Fibroblast of lung (primary cell): Measurements from ENCODE around the gene TMPRSS3.

ENCODE experiments used
- EZH2 ChIP-seq: IDR thresholded peaks from 2 replicates; pipeline ENCODE4 v1.5.1; 2012; ENCODE audit warnings: low read length, control low read depth, mild to moderate bottlenecking; ENCODE audit errors: missing control alignments
- TF ChIP-seq, protein P1 (sequence below), 2 donors: IDR thresholded peaks in 1 of 2; conservative IDR thresholded peaks in 1 of 2; 1 replicate in 1 of 2; 2 replicates in 1 of 2; pipeline ENCODE4 v1.5.1; 2011 to 2012; ENCODE audit warnings: low read length in 2 of 2, control low read depth in 1 of 2, inconsistent platforms in 1 of 2, low read depth in 1 of 2, mild to moderate bottlenecking in 1 of 2

- no peak for TF ChIP-seq EZH2
- TF ChIP-seq, protein P1, sequence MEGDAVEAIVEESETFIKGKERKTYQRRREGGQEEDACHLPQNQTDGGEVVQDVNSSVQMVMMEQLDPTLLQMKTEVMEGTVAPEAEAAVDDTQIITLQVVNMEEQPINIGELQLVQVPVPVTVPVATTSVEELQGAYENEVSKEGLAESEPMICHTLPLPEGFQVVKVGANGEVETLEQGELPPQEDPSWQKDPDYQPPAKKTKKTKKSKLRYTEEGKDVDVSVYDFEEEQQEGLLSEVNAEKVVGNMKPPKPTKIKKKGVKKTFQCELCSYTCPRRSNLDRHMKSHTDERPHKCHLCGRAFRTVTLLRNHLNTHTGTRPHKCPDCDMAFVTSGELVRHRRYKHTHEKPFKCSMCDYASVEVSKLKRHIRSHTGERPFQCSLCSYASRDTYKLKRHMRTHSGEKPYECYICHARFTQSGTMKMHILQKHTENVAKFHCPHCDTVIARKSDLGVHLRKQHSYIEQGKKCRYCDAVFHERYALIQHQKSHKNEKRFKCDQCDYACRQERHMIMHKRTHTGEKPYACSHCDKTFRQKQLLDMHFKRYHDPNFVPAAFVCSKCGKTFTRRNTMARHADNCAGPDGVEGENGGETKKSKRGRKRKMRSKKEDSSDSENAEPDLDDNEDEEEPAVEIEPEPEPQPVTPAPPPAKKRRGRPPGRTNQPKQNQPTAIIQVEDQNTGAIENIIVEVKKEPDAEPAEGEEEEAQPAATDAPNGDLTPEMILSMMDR (conservative IDR thresholded peaks at IDR 0.05 in 1 of 2, IDR thresholded peaks at IDR 0.05 in 1 of 2; ENCODE audit: low read depth in 1 of 2, low read length in 2 of 2), result no peak
These were observed 23.0 kb upstream of the TMPRSS3 start for GRCh38 chr21:42418886-42419285.
